Gastroesophageal sphincter (tissue), 4 donors: ENCODE results near the gene RBM28. TPM values are rescaled to one million over a fixed set of nuclear protein-coding genes. Genes with fewer than 3 reads are reported as not detected.
A peak's percentile ranks its signal among the peaks of the same experiment; 100 is the strongest.

Source experiments
- ATAC-seq: fragments of 150-250 bp; one replicate; pipeline ENCODE4 v1.9.1; 2016; ENCODE audit warnings: mild to moderate bottlenecking, moderate library complexity
- H3K27ac ChIP-seq, 4 donors: fragments of 200-600 bp; sonication (generic) in 3 of 4; 1 replicate in 3 of 4; 2 replicates in 1 of 4; pipeline ENCODE4 v1.5.1; 2016 to 2019
- H3K27me3 ChIP-seq: fragments of 200-600 bp; sonication (generic); one replicate; pipeline ENCODE4 v1.5.1; 2019
- H3K36me3 ChIP-seq, 2 donors: fragments of 200-600 bp; sonication (generic); one replicate each; pipeline ENCODE4 v1.5.1; 2019; ENCODE audit warnings: control low read depth in 1 of 2
- H3K4me1 ChIP-seq, 3 donors: fragments of 200-600 bp; sonication (generic); 1 replicate in 2 of 3; 2 replicates in 1 of 3; pipeline ENCODE4 v1.5.1; 2016 to 2019; ENCODE audit warnings: control low read depth in 2 of 3
- H3K4me3 ChIP-seq, 2 donors: fragments of 200-600 bp; sonication (generic); one replicate each; pipeline ENCODE4 v1.5.1; 2019; ENCODE audit warnings: mild to moderate bottlenecking in 1 of 2, moderate library complexity in 1 of 2
- H3K9me3 ChIP-seq, 3 donors: fragments of 200-600 bp; sonication (generic); one replicate each; pipeline ENCODE4 v1.5.1; 2017 to 2019; ENCODE audit warnings: control low read depth in 2 of 3
- CTCF ChIP-seq, 4 experiments: fragments of 200-600 bp in 2 of 4; fragments of 450-650 bp in 2 of 4; sonication (generic) in 1 of 4; IDR thresholded peaks; one replicate each; pipeline ENCODE4 v1.5.1; 2017 to 2019; ENCODE audit warnings: antibody characterized with exemption in 4 of 4, mild to moderate bottlenecking in 2 of 4, moderate library complexity in 2 of 4
- EP300 ChIP-seq: sonication (generic); formaldehyde crosslinking; IDR thresholded peaks from one replicate; pipeline ENCODE4 v1.6.1; 2017; ENCODE audit warnings: antibody characterized with exemption, mild to moderate bottlenecking
- POLR2A ChIP-seq, 2 donors: fragments of 450-650 bp; IDR thresholded peaks; one replicate each; pipeline ENCODE4 v1.6.1; 2017; ENCODE audit warnings: antibody characterized with exemption in 2 of 2, mild to moderate bottlenecking in 2 of 2, moderate library complexity in 1 of 2
- POLR2AphosphoS5 ChIP-seq: sonication (generic); formaldehyde crosslinking; IDR thresholded peaks from one replicate; pipeline ENCODE4 v1.6.1; 2017; ENCODE audit warnings: antibody characterized with exemption
- WGBS, 2 donors: methylation state at CpG; one replicate each; pipeline ENCODE4 v1.1.5; 2018; ENCODE audit warnings: low coverage in 1 of 2; 5-methylcytosine and 5-hydroxymethylcytosine counted together
- total RNA-seq, 4 donors: library from RNA; depleted of rRNA; stranded (reverse); fragments of >200 nt; gene quantifications; one replicate each; pipeline ENCODE4 v1.1.0, GENCODE V29; 2016

Gene RBM28
- total RNA-seq, 4 donors from 2014 or later = 12.7 to 27.1 (median 19.5) TPM

- no peaks in the 10 kb centered on the region for H3K9me3 ChIP-seq
- peaks cover 0 to 3% (median 0%) of the 10 kb centered on the region in 3 donors for H3K4me1 ChIP-seq
- H3K27ac ChIP-seq = no peak overlapping the region
- H3K4me3 ChIP-seq = no peak overlapping the region
- 84 to 96% methylated on average over 3 of the region's 3 CpGs for WGBS, 2 donors
- H3K36me3 ChIP-seq = peaks cover 7 to 92% of the 10 kb centered on the region in 2 donors
- TF ChIP-seq CTCF (IDR thresholded peaks at IDR 0.05) (no peak), EP300 (no peak), POLR2AphosphoS5 (no peak), POLR2A (IDR thresholded peaks at IDR 0.05) (no peak)
- no peak for ATAC-seq
- no peaks in the 10 kb centered on the region for H3K27me3 ChIP-seq
These were observed 8.0 kb downstream of the RBM28 start for GRCh38 chr7:128335730-128336129.

- Histone ChIP-seq H3K27me3 (no peaks in the 10 kb centered on the region), H3K36me3 (peaks cover 0 to 100% of the 10 kb centered on the region in 2 donors), H3K4me3 (no peak overlapping the region), H3K27ac (no peak overlapping the region), H3K9me3 (no peaks in the 10 kb centered on the region), H3K4me1 (no peaks in the 10 kb centered on the region)
- 87% methylated on average over 7 to 9 of the region's 9 CpGs for WGBS, 2 donors
- ATAC-seq = no peak
- TF ChIP-seq EP300 (no peak), CTCF (IDR thresholded peaks at IDR 0.05) (no peak), POLR2A (IDR thresholded peaks at IDR 0.05) (no peak), POLR2AphosphoS5 (no peak)
These were observed 19.4 kb downstream of the RBM28 start for GRCh38 chr7:128324368-128324680.

GRCh38 chr7:128323459-128324367 lies 20.0 kb downstream of the RBM28 start:
- H3K27me3 ChIP-seq = no peaks in the 10 kb centered on the region
- WGBS, 2 donors = 64 to 74% methylated on average over 10 of the region's 10 CpGs
- peaks cover 0 to 100% of the 10 kb centered on the region in 2 donors for H3K36me3 ChIP-seq
- H3K27ac ChIP-seq = no peak overlapping the region
- no peaks in the 10 kb centered on the region for H3K9me3 ChIP-seq
- no peak for ATAC-seq
- no peak overlapping the region for H3K4me3 ChIP-seq
- no peaks in the 10 kb centered on the region for H3K4me1 ChIP-seq
- no peak for TF ChIP-seq POLR2AphosphoS5
- no peak for TF ChIP-seq CTCF (IDR thresholded peaks at IDR 0.05)
- no peak for TF ChIP-seq EP300
- TF ChIP-seq POLR2A (IDR thresholded peaks at IDR 0.05) = no peak

- TF ChIP-seq POLR2A (IDR thresholded peaks at IDR 0.05) = no peak
- no peak for TF ChIP-seq POLR2AphosphoS5
- no peaks in the 10 kb centered on the region for H3K27me3 ChIP-seq
- H3K9me3 ChIP-seq = no peaks in the 10 kb centered on the region
- no peak overlapping the region for H3K27ac ChIP-seq
- H3K36me3 ChIP-seq = peaks cover 0 to 99% of the 10 kb centered on the region in 2 donors
- ATAC-seq = no peak
- H3K4me1 ChIP-seq = no peaks in the 10 kb centered on the region
- H3K4me3 ChIP-seq = no peak overlapping the region
These were observed 20.7 kb downstream of the RBM28 start for GRCh38 chr7:128323040-128323439.

- ATAC-seq = no peak
- no peaks in the 10 kb centered on the region for H3K9me3 ChIP-seq
- 66% methylated on average over 3 of the region's 3 CpGs for WGBS, 2 donors
- H3K36me3 ChIP-seq = peaks cover under 1 to 99% of the 10 kb centered on the region in 2 donors
- TF ChIP-seq POLR2A (IDR thresholded peaks at IDR 0.05) = no peak
- peak in 1 of 4 experiments; percentile 18 for TF ChIP-seq CTCF (IDR thresholded peaks at IDR 0.05)
- TF ChIP-seq POLR2AphosphoS5 = no peak
- TF ChIP-seq EP300 = no peak
- no peak overlapping the region for H3K4me3 ChIP-seq
- no peaks in the 10 kb centered on the region for H3K27me3 ChIP-seq
- H3K27ac ChIP-seq = no peak overlapping the region
- H3K4me1 ChIP-seq = no peaks in the 10 kb centered on the region
These were observed 21.6 kb downstream of the RBM28 start for GRCh38 chr7:128322040-128322643.
